SK-N-SH (cell line): ENCODE data around the gene GRIN2A. TPM values are rescaled to one million over a fixed set of nuclear protein-coding genes. Genes with fewer than 3 reads are reported as not detected.

Source experiments
- CTCF ChIA-PET: fragments of 300-600, 350-600 bp; formaldehyde crosslinking; extraction: SDS; loops from one replicate; lab custom pipeline; 2021; lab: Yijun Ruan, JAX
- POLR2A ChIA-PET: fragments of 350-600 bp; sonication (Branson Sonifier 250); formaldehyde crosslinking; extraction: SDS; loops from one replicate; lab custom pipeline; 2020; ENCODE audit warnings: antibody characterized with exemption, inconsistent platforms; lab: Yijun Ruan, JAX
- DNase-seq: peaks from one replicate; pipeline ENCODE4 v3.0.0; 2012
- H2AFZ ChIP-seq: fragments of 200-600 bp; sonication (generic); 2 replicates; pipeline ENCODE4 v1.8.1; 2016; ENCODE audit warnings: antibody characterized with exemption, mild to moderate bottlenecking, low read depth
- H3F3A ChIP-seq: fragments of 200-600 bp; sonication (generic); replicated peaks from 2 replicates; pipeline ENCODE3; 2016; ENCODE audit warnings: antibody characterized with exemption, mild to moderate bottlenecking; ENCODE audit not compliant: insufficient read depth
- H3K27ac ChIP-seq, 2 experiments: fragments of 200-500 bp in 1 of 2; fragments of 200-600 bp in 1 of 2; sonication (Bioruptor generic) in 1 of 2; sonication (generic), shearing (Covaris generic) in 1 of 2; 2 replicates each; pipeline versions ENCODE4 v1.5.1 to v1.6.1; 2014 to 2016; ENCODE audit warnings: low read depth in 2 of 2, inconsistent platforms in 1 of 2, low read length in 1 of 2, mild to moderate bottlenecking in 1 of 2, mixed read lengths in 1 of 2
- H3K27me3 ChIP-seq: fragments of 200-600 bp; sonication (generic), shearing (Covaris generic); 2 replicates; pipeline ENCODE4 v1.6.1; 2016; ENCODE audit warnings: mixed run types; ENCODE audit not compliant: insufficient read depth
- H3K36me3 ChIP-seq, 2 experiments: fragments of 200-500 bp in 1 of 2; fragments of 200-600 bp in 1 of 2; sonication (Bioruptor generic) in 1 of 2; sonication (generic) in 1 of 2; replicated peaks in 1 of 2; 2 replicates each; pipeline versions ENCODE3 to v1.5.1; 2014 to 2016; ENCODE audit warnings: low read length in 1 of 2, mild to moderate bottlenecking in 1 of 2; ENCODE audit not compliant: insufficient read depth in 2 of 2, control insufficient read depth in 1 of 2
- H3K4me1 ChIP-seq, 2 experiments: fragments of 200-500 bp in 1 of 2; fragments of 200-600 bp in 1 of 2; sonication (Bioruptor generic) in 1 of 2; sonication (generic), shearing (Covaris generic) in 1 of 2; 2 replicates each; pipeline versions ENCODE4 v1.5.1 to v1.6.1; 2014 to 2016; ENCODE audit warnings: low read depth in 1 of 2, low read length in 1 of 2, mixed run types in 1 of 2; ENCODE audit not compliant: insufficient read depth in 2 of 2, control insufficient read depth in 1 of 2
- H3K4me2 ChIP-seq: fragments of 200-600 bp; sonication (generic), shearing (Covaris generic); 2 replicates; pipeline ENCODE4 v1.6.1; 2017; ENCODE audit warnings: mixed run types
- H3K4me3 ChIP-seq, 2 experiments: fragments of 200-500 bp in 1 of 2; fragments of 200-600 bp in 1 of 2; sonication (Bioruptor generic) in 1 of 2; sonication (generic), shearing (Covaris generic) in 1 of 2; 2 replicates each; pipeline versions ENCODE4 v1.5.1 to v1.8.1; 2014 to 2016; ENCODE audit warnings: low read depth in 2 of 2, inconsistent platforms in 1 of 2, low read length in 1 of 2, mild to moderate bottlenecking in 1 of 2, mixed read lengths in 1 of 2, moderate library complexity in 1 of 2
- H3K79me2 ChIP-seq: fragments of 200-600 bp; sonication (generic); 2 replicates; pipeline ENCODE4 v1.8.1; 2017; ENCODE audit warnings: mild to moderate bottlenecking; ENCODE audit not compliant: insufficient read depth
- H3K9ac ChIP-seq: fragments of 200-600 bp; sonication (generic); 2 replicates; pipeline ENCODE4 v1.6.1; 2017; ENCODE audit warnings: mixed run types
- H3K9me2 ChIP-seq: fragments of 200-600 bp; sonication (generic); 2 replicates; pipeline ENCODE4 v1.6.1; 2017; ENCODE audit warnings: mixed run types
- H3K9me3 ChIP-seq: fragments of 200-600 bp; sonication (generic); 2 replicates; pipeline ENCODE4 v1.6.1; 2017; ENCODE audit warnings: mixed run types, mild to moderate bottlenecking, moderate library complexity
- H4K20me1 ChIP-seq: fragments of 200-600 bp; sonication (generic); 2 replicates; pipeline ENCODE4 v1.6.1; 2017; ENCODE audit warnings: mild to moderate bottlenecking, mixed run types; ENCODE audit not compliant: insufficient read depth
- CHD2 ChIP-seq: fragments of 150-350 bp; IDR thresholded peaks from 2 replicates; pipeline ENCODE4 v1.6.1; 2018; ENCODE audit warnings: low read length; ENCODE audit not compliant: partially characterized antibody
- EP300 ChIP-seq, 2 experiments: IDR thresholded peaks; 2 replicates each; pipeline versions ENCODE4 v1.4.0 to v1.6.1; 2012; ENCODE audit warnings: borderline replicate concordance in 1 of 2, low read depth in 1 of 2, low read length in 1 of 2
- EZH2phosphoT487 ChIP-seq: fragments of 200-600 bp; sonication (generic); IDR thresholded peaks from 2 replicates; pipeline ENCODE4 v1.6.1; 2017; ENCODE audit warnings: low read depth, mixed run types, mild to moderate bottlenecking, antibody characterized with exemption, moderate library complexity, borderline replicate concordance
- FOXJ3 ChIP-seq: sonication (generic); formaldehyde crosslinking; IDR thresholded peaks from 2 replicates; pipeline ENCODE4 v1.5.1; 2020; ENCODE audit warnings: mild to moderate bottlenecking, missing genetic modification reagents
- FOXM1 ChIP-seq: IDR thresholded peaks from 2 replicates; pipeline ENCODE4 v1.4.0; 2012; ENCODE audit warnings: low read depth, mild to moderate bottlenecking
- GABPA ChIP-seq: IDR thresholded peaks from 2 replicates; pipeline ENCODE4 v1.4.0; 2012; ENCODE audit warnings: low read depth, mild to moderate bottlenecking
- GATA2 ChIP-seq: sonication (generic); formaldehyde crosslinking; IDR thresholded peaks from 2 replicates; pipeline ENCODE4 v1.5.0; 2020; ENCODE audit warnings: mild to moderate bottlenecking, missing genetic modification reagents
- MEF2A ChIP-seq: IDR thresholded peaks from 2 replicates; pipeline ENCODE4 v1.4.0; 2012; ENCODE audit warnings: low read depth, borderline replicate concordance
- NFIC ChIP-seq: IDR thresholded peaks from 2 replicates; pipeline ENCODE4 v1.4.0; 2012; ENCODE audit warnings: borderline replicate concordance
- NRF1 ChIP-seq: IDR thresholded peaks from 2 replicates; pipeline ENCODE4 v1.6.1; 2012; ENCODE audit warnings: low read depth, mild to moderate bottlenecking, low read length
- RCOR1 ChIP-seq: fragments of 150-350 bp; IDR thresholded peaks from 2 replicates; pipeline ENCODE4 v1.6.1; 2017; ENCODE audit warnings: antibody characterized with exemption, low read length
- SIN3A ChIP-seq: IDR thresholded peaks from 2 replicates; pipeline ENCODE4 v1.6.1; 2012; ENCODE audit warnings: low read depth, mild to moderate bottlenecking, low read length, moderate library complexity, borderline replicate concordance
- SMC3 ChIP-seq: IDR thresholded peaks from 2 replicates; pipeline ENCODE4 v1.6.1; 2012; ENCODE audit warnings: low read depth, low read length, improper control_type of control experiment
- WGBS: methylation state at CpG from one replicate; pipeline ENCODE4 v1.1.6; 2017; ENCODE audit warnings: low lambda C conversion rate; 5-methylcytosine and 5-hydroxymethylcytosine counted together
- polyA plus RNA-seq, 3 experiments: library from polyadenylated mRNA; depleted of rRNA; stranded (reverse); fragments of >200 nt; gene quantifications; 2 replicates each; pipeline ENCODE4 v1.2.3, GENCODE V29; 2012
- TF ChIP-seq, protein P1 (sequence below): IDR thresholded peaks from 2 replicates; pipeline ENCODE4; 2012
- TF ChIP-seq, protein P2 (sequence below): IDR thresholded peaks from 2 replicates; pipeline ENCODE4 v1.4.0; 2012; ENCODE audit warnings: low read depth

GRIN2A gene
- polyA plus RNA-seq, 1 of the 3 experiments (the other 2 are of a cell fraction), result not detected

DNA sequence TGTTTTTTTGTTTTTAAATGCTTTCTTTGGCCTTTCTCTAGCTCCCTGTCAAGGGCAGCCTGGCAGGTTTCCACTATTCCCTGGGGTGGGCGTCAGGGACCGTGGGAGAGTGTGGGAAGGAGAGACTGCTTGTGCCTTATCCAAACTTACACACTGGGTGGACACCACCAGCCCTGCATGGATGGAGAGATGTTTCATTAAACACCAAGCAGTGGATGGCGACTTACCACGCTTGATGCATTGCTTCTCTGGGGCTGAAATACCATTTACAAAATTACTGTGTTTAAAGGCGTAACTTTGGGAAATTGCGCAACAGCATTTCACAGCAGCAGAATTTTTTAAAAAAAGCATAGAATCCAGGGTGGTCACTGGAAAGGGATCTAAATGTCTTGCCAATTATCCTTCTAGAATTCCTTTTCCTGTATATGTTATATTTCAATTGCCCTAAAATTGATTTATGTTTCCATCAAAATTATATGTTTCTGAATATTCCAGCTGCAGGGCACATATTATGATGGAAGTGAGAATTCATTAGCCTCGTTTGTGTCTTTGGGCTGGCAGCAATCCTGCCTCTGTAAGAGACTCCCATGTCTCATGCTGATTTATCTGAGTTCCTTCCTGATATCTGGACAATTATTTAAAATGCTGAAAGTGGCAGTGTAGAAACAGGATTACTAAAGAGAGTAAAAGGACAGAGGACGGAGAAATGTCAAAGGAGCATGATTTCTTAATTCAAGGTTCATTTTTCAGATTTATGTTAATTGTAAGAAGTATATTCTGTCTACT, 247.3 kb downstream of the GRIN2A start:
- Histone ChIP-seq H3K9ac (no peak overlapping the region), H3K4me3 (no peak overlapping the region), H3K79me2 (no peaks in the 10 kb centered on the region), H3K9me3 (no peaks in the 10 kb centered on the region), H3K27me3 (no peaks in the 10 kb centered on the region), H3K4me1 (no peaks in the 10 kb centered on the region), H3K9me2 (no peaks in the 10 kb centered on the region), H2AFZ (no peak overlapping the region), H4K20me1 (no peaks in the 10 kb centered on the region), H3F3A (no peaks in the 10 kb centered on the region), H3K27ac (no peak overlapping the region), H3K36me3 (no peaks in the 10 kb centered on the region), H3K4me2 (no peak overlapping the region)
- no peak for TF ChIP-seq NRF1
- TF ChIP-seq EZH2phosphoT487, result no peak
- TF ChIP-seq, protein P1, sequence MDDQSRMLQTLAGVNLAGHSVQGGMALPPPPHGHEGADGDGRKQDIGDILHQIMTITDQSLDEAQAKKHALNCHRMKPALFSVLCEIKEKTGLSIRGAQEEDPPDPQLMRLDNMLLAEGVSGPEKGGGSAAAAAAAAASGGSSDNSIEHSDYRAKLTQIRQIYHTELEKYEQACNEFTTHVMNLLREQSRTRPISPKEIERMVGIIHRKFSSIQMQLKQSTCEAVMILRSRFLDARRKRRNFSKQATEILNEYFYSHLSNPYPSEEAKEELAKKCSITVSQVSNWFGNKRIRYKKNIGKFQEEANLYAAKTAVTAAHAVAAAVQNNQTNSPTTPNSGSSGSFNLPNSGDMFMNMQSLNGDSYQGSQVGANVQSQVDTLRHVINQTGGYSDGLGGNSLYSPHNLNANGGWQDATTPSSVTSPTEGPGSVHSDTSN, result no peak
- no peak for TF ChIP-seq FOXJ3 (CRISPR knock-in tag)
- TF ChIP-seq RCOR1, result no peak
- no peak for TF ChIP-seq SIN3A
- no peak for TF ChIP-seq CHD2
- TF ChIP-seq, protein P2, sequence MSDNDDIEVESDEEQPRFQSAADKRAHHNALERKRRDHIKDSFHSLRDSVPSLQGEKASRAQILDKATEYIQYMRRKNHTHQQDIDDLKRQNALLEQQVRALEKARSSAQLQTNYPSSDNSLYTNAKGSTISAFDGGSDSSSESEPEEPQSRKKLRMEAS, result no peak
- TF ChIP-seq FOXM1, result no peak
- no peak for TF ChIP-seq MEF2A
- ChIA-PET POLR2A (no interaction called here), CTCF (no interaction called here)
- DNase-seq, result no peak
- 27% methylated on average over 8 of the region's 8 CpGs for WGBS

DNA sequence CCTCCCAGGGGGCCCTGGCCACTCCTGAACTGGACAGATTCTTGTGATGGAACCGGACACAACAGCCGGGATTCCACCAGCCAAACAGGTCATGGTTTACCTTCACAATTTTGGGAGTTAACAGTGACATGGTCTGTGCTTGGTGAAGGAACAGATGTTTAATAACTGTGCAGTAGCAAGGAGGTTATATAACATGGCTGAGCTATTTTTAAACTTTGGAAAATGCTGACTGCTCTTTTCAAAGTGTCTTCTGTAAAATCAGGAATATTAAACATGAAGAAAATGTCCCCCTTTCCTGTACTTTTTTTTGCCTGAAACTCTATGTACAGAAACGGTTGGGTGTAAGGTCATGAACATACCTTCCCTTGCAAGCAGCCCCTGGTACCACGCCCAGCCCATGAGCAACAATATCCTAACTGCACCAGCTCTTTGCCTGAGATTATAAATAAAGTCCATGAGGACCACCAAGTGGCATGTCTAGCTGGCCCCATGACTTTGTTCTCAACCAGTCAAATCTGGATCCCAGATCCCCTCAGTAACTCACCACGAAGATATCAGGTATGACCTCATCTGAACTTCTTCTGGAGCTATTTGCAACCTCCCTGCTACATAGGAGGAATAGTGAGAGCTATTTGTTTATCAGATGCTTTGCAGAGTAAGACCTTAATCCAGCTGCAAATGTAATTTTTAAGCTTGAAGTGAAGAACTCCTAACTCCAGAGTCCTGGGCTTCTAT, 249.1 kb downstream of the GRIN2A start:
- Histone ChIP-seq H2AFZ (no peak overlapping the region), H3K4me1 (no peaks in the 10 kb centered on the region), H3K9ac (no peak overlapping the region), H3F3A (no peaks in the 10 kb centered on the region), H3K9me3 (no peaks in the 10 kb centered on the region), H3K36me3 (no peaks in the 10 kb centered on the region), H3K4me3 (no peak overlapping the region), H3K9me2 (no peaks in the 10 kb centered on the region), H3K27ac (no peak overlapping the region), H3K79me2 (no peaks in the 10 kb centered on the region), H3K4me2 (no peak overlapping the region), H4K20me1 (no peaks in the 10 kb centered on the region), H3K27me3 (no peaks in the 10 kb centered on the region)
- TF ChIP-seq FOXM1 (no peak), GABPA (no peak), SMC3 (no peak), NFIC (no peak), EP300 (IDR thresholded peaks at IDR 0.05; ENCODE audit: borderline replicate concordance in 1 of 2, low read depth in 1 of 2, low read length in 1 of 2) (no peak), GATA2 (CRISPR knock-in tag) (no peak), MEF2A (no peak), EZH2phosphoT487 (no peak)
- WGBS, result 14% methylated on average over 5 of the region's 5 CpGs
- DNase-seq, result no peak
- CTCF ChIA-PET, result interaction anchor here (1.1 kb wide), 1 partner anchor 20 kb away, joined by 3 read pairs; no protein-coding TSS in a partner anchor
- POLR2A ChIA-PET, result no interaction called here
